ENCODE data around the gene PBLD.
A peak's percentile ranks its signal among the peaks of the same experiment; 100 is the strongest.

Gene PBLD

GRCh38 chr10:68332259-68333057, at the start of gene PBLD:
PBLD (minus strand) TSS chr10:68332928; CDS start chr10:68306844, 26,084 bp downstream.
- in situ Hi-C loops (cut with MboI; ENCODE audit: low pct_unique_long_range_greater_than_20kb, low sequenced_read_pairs, unreplicated experiment): no loop called here
- peak; percentile 50 for TF ChIP-seq CTCF (IDR thresholded peaks at IDR 0.05; ENCODE audit: extremely low read depth, insufficient read depth, missing control alignments)
- peak; percentile 45 for DNase-seq (ENCODE audit: low spot score)

- no peak for TF ChIP-seq CTCF (IDR thresholded peaks at IDR 0.05; ENCODE audit: extremely low read depth, insufficient read depth, missing control alignments)
- in situ Hi-C loops (cut with MboI; ENCODE audit: low pct_unique_long_range_greater_than_20kb, low sequenced_read_pairs, unreplicated experiment): no loop called here
- no peak for DNase-seq (ENCODE audit: low spot score)
Measured at GRCh38 chr10:68371604-68372003, 38.9 kb upstream of the PBLD start.

GRCh38 chr10:68367121-68367520, 34.4 kb upstream of the PBLD start:
- DNase-seq (ENCODE audit: low spot score): no peak
- in situ Hi-C loops (cut with MboI; ENCODE audit: low pct_unique_long_range_greater_than_20kb, low sequenced_read_pairs, unreplicated experiment): no loop called here
- TF ChIP-seq CTCF (IDR thresholded peaks at IDR 0.05; ENCODE audit: extremely low read depth, insufficient read depth, missing control alignments): no peak

DNA sequence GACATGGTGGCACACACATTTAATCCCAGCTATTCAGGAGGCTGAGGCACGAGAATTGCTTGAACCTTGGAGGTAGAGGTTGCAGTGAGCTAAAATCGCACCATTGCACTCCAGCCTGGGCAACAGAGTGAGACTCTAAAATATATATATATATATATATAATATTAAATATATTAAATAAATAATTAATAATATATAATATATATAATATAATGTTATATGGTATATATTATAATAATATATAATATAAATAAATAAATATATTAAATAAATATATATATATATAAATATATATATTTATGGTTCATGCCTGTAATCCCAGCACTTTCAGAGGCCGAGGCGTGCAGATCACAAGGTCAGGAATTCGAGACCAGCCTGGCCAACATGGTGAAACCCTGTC, 33.9 kb upstream of the PBLD start:
- no peak for TF ChIP-seq CTCF (IDR thresholded peaks at IDR 0.05; ENCODE audit: extremely low read depth, insufficient read depth, missing control alignments)
- DNase-seq (ENCODE audit: low spot score): no peak
- in situ Hi-C loops (cut with MboI; ENCODE audit: low pct_unique_long_range_greater_than_20kb, low sequenced_read_pairs, unreplicated experiment): no loop called here

DNA sequence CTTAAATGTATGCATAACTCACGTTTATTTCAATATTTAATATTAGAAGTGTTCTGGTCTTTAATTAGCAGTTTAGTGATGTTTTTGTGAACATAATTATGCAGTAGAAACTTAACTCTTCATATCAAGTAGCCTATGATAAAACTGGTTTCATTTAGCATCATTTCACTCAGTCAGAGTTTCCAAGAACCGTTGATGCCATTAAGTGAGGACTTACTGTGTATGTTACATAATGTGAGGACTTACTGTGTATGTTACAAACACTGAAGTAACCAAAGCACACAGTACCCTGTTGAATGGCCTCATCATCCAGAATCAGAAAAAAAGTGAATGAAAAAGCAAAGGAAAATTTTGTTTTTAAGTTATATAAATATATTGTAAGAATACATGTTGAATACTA, 32.9 kb upstream of the PBLD start:
- no peak for DNase-seq (ENCODE audit: low spot score)
- in situ Hi-C loops (cut with MboI; ENCODE audit: low pct_unique_long_range_greater_than_20kb, low sequenced_read_pairs, unreplicated experiment): no loop called here

DNA sequence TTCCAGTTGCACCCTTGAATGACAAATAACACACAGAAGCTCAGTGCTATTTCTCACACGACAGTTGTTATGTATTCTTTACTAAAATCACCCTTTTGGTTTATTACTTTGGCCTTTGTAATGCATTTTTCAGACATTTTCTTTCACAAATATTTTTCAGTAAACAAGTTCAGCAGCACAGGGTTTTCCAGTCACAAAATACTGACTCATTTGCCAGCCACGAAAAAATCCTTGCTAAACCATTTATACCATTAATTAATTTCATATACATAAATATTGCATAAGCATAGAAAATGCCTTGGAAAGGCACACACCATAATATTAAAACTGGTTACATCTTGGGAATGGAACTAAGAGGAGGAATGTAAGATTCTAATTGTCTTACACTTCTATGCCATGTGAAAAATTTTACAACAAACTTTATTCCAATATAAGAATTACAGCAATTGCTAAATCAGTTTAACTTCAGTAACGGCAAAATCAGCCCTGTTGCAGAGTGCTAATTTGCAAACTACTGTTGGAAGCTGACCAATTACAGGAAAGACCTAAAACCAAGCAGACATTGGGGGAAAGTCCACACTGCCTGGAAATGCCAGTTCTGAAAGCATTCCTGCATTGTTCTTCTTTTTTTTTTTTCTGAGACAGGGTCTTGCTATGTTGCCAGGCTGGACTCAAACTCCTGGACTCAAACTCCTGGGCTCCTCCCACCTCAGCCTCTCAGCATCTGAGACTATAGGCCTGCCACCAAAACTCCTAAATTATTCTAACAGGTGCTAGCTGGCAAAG, 31.6 kb upstream of the PBLD start:
- DNase-seq (ENCODE audit: low spot score): no peak
- in situ Hi-C loops (cut with MboI; ENCODE audit: low pct_unique_long_range_greater_than_20kb, low sequenced_read_pairs, unreplicated experiment): no loop called here
- no peak for TF ChIP-seq CTCF (IDR thresholded peaks at IDR 0.05; ENCODE audit: extremely low read depth, insufficient read depth, missing control alignments)

More for the DNA sequence above, 32.9 kb upstream of the PBLD start:
- TF ChIP-seq CTCF (IDR thresholded peaks at IDR 0.05; ENCODE audit: extremely low read depth, insufficient read depth, missing control alignments): no peak

All from GM13977 (cell line).